ENCODE results near the gene LIG3.

- TF ChIP-seq CTCF (IDR thresholded peaks at IDR 0.05) (no peak), POLR2AphosphoS5 (IDR thresholded peaks at IDR 0.05) (no peak), EP300 (IDR thresholded peaks at IDR 0.05) (no peak), POLR2A (IDR thresholded peaks at IDR 0.05) (no peak)
Measured at GRCh38 chr17:34999456-34999855, 19.1 kb downstream of the LIG3 start.

All from gastroesophageal sphincter (tissue), 3 donors.